T-helper 1 cell (primary cell): Measurements from ENCODE around the gene NUDT1.

Experiments
- DNase-seq, 5 donors: peaks; one replicate each; pipeline ENCODE4 v3.0.0-alpha.2; 2012 to 2020
- total RNA-seq, 4 donors: gene quantifications; one replicate each; lab custom pipeline; 2026; lab: John Stamatoyannopoulos, UW

NUDT1 gene
- 5.1 to 8.1 (median 6.4) reads per million in 4 donors for total RNA-seq

DNA sequence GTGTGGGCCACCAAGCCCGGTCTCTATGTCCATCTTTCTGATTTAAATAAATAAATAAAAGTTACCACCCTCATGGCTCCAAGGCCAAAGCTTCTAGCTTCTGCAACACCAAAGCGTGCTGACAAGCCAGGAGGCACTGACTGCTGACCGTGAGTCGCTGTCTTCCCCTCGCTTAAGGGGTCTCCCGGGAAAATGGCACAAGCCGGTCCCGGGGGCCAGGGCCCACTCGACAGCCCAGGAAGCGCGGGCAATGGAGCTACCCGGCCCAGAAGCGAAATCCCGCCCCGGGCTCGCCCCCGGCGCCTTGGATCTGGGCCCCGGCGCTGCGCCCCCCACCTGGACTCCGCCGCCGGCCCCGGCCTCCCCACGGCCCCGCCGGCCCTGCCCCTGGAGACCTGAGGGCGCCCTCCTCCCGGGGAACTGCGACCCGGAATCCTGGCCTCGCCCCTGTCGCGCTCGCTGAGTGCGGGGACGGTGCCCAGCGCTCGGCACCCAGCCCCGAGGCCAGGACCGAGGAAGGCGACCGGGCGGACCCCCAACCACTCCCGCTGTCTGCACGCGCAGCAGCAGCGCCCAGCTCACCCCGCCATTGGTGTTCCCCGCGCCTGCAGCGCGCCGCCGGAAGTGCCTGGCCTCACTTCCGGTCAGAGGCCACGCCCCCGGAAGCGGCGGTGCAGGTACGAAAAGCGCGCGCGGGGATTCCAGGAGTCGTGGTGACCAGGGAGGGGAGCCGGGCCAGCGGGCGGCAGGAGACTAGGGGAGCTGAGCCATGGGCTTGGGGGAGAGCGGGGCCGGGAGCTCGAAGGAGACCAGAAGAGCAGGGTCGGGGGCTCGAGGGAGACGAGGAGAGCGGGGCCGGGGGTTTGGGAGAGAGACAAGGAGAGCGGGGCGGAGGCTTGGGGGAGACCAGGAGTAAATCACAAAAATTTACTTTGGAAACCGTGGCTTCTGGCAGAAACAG, at the start of gene NUDT1, which contains the start of gene MRM2:
Gene NUDT1 (plus strand): TSS at position 647 of the 961 bp plus-strand sequence. CDS start 2,349 bp downstream, outside the sequence.
Gene MRM2 (minus strand): TSS at position 626 of the 961 bp plus-strand sequence. CDS start 36 bp downstream, at position 590.
- peak; percentile 39 to 79 (median 45) for DNase-seq

DNA sequence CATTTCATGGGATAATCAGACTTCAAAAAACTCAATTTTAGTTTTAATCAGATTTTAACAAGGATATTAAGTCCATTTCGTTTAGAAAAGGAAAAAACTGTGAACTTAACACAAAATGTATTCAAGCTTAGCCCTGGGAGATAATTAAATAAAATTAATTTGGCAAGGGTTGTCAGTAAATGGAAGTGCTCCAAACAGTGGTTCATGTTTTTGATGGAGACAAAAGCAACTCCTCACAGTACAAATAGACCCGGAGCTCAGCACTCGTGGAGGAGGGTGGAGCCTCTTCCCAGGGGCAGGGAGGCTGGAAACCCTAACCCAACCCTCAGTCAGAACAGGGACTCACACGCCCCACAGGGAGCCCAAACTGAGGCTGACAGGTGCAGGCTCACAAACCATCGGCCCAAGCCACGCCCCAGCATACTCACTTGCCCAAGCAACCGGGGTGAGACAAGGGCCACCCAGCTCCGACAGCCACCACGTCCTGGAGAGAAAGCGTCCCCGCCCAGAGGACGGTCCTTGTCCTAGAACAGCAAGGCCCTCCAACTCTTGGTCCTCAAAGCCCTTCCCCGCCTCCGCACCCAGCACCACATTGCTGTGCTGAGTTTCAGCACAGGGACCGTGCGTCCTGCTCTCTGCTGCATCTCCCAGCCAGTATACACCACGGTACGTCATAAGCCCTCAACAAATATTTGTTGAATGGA, 49.0 kb upstream of the NUDT1 start:
- DNase-seq = no peak

DNA sequence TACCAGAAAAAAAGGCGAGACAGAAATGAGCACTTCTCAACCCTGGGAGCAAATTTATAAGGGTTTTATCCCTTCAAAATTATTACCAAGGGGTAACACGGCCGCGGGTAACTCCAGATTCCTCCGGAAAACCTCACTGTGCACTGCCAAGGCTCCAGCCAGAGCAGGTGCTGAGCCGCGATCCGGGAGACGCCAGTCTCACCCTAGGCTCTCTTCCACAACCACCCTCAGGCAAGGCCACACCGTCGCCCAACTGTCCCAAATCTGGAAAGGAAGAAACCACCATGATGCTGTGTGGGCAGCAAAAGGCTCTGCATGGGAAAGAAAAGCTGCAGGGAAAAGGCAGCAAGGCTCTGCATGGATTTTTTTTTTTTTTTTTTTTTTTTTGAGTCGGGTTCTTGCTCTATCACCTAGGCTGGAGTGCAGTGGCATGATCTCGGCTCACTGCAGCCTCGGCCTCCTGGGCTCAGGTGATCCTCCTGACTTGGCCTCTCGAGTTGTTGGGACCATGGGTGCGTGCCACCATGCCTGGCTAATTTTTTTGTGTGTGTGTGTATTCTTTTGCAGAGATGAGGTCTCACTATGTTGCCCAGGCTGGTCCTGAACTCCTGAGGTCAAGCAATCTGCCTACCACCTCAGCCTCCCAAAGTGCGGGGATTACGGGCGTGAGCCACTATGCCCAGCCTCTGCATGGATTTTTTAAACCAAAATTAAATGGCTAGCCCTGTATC, 48.3 kb upstream of the NUDT1 start:
- no peak for DNase-seq

DNA sequence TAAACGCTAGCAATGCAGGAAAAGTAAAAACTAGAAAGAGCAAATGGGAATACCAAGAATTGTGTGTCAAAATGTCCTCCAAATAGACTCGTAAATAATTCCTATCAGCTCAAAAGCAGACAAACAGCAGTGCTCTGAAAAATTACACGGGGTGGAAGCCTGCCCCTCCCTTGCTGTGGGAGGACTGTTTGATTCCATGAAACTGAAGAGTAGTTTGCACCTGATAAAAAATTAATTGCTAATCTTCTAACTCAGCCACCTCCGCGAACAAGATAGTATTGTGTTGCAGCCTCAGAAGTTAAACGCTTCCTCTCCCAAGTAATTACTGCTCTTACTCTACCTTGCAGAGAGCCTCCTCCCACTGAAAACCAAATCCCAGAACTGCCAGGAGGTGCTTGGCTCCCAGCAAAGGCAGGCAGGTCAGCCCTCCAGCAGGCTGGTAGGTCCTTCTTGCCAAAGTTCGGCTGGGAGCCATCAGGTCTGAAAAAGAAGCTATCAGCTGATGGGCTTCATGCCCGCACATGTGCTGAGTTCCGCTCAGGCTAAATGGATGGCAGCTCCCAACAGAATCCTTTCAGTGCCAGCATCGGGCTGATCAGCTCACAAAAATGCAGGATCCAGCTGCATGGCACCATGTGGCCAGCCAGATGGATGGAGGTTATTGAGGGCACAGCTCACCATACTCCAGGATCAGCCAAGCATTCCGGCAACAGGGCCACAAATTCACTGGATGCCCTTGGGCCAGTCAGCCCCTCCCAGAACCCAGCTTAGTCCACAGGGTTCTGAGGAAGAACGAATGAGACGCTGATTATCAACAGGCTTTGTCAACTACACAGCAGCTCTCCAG, 46.4 kb upstream of the NUDT1 start:
- DNase-seq = no peak

DNA sequence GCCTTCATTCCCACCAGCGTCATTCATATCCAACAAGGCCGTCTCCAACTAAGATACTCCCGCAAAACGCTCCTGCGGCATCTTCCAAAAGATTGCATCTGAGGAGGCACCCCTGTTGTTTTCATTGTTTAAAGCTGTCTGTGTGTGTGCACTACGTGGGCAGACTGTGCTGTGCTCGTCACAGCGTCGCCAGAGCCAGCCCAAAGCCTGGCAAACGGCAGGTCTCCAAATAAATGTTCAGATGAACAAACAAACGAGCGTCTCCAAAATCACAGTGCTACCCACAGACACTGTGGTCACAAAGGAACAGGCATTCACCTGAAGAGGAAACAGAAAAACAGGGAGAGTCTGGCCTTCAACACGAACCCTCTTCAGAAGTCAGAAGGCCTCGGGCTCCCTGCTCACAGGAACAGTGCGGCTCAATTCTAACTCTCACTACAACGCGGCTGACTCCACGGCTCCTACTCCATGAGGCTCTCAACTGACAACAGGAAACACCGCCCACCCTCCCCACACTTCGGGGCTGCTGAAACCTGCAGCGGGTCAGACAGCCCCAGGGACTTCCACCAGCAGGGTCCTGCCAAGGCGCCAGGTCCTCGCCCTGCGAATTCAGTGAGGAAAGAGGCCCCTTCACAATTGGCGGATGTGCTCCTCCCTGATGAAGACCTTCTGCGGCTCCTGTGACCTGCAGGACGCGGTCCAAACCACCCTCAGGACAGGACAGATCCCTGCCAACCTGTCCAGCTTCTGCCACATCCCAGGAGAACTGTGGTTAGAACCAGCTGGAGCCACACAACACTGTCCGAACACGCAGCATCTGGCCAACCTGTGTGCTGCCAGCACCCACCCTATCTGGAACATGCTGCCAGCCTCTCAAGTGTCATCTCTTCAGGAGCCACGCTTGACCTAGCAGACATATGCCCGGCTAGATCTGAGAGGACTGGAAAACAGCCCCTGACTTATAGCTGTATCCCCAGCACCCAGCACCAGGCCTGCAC, 45.3 kb upstream of the NUDT1 start:
- DNase-seq = no peak

DNA sequence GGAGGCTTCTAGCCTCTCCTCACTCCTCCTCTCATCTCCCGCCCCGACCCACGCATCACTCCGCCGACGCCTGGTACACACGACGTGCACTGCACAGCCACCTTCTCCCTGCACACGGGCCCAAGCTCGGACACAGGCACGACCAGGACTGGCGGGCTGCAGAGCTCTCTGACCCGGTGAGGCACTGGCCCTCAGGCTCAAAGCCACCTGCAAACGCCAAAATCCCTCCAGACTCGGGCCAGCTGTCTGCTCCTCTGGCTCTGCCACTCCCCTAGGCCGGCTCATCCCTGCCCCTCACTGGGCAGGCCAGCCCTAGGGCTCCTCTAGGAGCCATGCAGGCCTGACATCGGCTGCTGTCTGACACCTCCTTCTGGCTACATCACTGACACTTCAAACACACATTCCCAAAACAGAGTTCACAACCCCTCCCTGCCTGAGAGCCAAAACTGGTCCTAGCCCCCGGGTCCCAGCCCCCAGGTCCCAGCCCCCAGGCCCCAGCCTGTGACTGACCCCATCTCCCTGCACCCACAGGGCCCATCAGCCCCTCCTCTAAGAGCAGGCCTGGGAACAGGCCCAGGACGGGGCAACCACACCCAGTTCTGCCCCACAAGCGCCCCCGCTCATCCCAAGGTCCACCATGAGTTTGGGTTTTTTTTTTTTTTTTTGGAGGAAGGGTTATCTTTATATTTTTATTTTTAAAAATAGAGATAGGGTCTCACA, 44.4 kb upstream of the NUDT1 start:
- DNase-seq = no peak

DNA sequence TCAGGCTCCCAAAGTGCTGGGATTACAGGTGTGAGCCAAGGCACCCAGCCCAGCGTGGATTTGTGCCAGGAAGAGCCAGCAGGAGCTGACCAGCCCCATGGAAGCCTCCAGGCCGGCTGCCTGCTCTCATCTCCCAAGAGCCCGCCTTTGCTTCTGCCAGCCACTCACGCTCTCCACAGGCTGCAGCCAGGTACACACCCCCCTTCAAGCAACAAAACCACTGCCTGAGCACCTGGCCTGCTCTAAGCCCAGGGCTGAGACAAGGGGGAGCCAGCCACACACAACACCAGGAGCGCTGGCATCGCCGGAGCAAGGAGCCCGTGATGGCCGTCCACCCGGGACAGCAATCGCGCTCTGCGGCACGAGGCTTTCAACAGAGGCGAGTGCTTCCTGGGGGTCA, 43.8 kb upstream of the NUDT1 start:
- DNase-seq = no peak

DNA sequence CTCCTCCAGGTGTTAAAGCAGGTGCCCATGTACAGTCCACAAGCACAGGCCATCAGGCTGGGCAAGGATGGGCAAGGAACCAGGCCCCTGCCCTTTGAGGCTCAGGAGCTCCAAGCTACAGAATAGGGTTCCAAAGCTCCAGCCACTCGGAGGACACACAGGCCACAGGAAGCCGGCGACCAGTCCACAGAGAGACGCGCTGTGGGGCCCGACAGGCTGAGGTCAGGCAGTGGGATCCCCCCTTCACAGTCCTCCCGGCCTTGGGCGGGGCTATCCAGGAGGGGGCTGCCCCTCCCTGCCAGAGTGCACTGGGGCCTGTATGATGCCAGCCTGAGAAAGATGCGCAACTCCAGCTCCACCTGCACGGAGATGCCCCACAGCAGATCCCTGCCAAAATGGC, 43.3 kb upstream of the NUDT1 start:
- no peak for DNase-seq

DNA sequence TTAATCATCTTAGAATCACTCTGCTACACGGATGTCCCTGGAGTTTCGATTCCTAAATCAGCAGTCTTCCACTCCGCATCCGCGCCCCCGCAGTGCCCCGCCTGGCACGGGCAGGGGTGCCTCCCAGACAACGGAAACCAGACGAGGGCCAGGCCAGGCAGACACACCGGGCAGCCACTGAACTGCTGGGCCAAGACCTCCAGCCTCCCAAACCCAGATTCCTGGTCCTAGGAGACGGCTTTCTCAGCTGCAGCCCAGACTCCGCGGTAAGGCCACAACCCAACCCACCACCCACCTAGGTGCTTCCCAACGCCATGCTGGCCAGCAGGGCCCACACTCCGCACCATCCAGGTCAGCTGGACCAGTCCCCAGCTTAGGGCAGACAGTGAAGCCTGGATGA, 42.5 kb upstream of the NUDT1 start:
- DNase-seq = no peak

DNA sequence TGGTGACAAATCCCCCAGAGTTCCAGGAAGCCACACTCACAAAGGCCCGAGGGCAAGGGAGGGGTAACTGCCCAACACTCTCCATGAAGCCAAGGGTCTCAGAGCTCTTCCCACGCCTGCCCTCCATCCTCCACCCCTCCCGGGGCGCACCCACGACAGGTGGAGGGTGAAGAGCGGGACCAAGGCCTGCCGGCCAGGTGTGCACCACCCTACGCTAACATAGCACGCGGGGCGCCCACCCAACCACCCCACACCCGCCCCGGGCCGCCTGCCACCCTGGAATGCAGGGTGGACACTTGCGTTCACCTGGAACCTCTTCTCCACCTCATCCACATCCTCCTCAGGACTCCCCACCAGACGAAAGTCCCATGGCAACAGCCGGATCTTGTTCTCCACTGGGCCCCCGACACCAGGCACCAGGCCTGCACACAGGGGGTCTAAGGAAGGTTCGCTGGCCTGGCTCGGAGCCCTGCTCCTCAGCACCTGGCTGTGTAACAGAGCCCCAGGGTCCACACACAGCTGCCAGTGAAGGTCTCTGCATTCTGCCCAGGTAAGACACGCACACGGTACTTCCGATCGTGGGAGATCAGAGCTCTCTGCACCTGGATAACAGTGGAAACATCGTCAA, 42.0 kb upstream of the NUDT1 start:
- DNase-seq = no peak

DNA sequence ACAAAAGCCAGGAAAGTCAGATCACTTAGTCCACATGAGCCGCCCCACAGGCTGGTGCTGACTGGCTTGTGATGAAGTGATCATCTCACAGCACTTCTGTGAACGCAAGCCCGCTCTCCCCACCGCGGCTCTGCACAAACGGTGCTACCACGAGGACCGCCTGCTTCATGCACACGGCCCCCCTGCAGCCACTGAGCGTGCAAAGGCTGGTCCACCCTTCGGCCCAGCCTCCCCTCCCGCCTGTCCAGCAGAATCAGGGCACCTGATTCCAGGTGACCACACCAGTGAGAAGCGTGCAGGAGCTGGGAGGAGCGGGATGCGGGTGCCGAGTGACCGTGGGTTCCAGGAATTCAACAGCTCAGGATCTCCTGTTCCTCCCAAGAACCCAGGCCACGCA, 41.4 kb upstream of the NUDT1 start:
- no peak for DNase-seq

DNA sequence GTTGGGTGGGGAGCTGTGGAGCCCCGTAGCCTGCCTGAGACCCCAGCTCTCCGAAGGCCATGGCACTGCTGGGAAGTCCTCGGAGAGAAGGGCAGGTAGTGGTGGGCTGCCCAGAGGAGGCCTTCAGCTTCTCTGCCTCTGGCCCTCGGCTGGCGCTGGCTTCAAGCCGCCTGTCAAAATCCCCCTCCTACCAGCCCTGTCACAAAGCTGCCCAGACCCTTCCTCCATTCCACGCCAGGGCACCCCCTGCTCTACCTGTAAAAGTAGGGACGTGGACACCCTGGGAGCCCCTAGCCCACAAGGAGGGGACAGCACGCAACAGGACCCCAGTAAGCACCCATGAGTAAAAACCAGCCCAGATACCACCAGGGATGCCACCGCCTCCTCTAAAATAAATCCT, 40.9 kb upstream of the NUDT1 start:
- DNase-seq = no peak

DNA sequence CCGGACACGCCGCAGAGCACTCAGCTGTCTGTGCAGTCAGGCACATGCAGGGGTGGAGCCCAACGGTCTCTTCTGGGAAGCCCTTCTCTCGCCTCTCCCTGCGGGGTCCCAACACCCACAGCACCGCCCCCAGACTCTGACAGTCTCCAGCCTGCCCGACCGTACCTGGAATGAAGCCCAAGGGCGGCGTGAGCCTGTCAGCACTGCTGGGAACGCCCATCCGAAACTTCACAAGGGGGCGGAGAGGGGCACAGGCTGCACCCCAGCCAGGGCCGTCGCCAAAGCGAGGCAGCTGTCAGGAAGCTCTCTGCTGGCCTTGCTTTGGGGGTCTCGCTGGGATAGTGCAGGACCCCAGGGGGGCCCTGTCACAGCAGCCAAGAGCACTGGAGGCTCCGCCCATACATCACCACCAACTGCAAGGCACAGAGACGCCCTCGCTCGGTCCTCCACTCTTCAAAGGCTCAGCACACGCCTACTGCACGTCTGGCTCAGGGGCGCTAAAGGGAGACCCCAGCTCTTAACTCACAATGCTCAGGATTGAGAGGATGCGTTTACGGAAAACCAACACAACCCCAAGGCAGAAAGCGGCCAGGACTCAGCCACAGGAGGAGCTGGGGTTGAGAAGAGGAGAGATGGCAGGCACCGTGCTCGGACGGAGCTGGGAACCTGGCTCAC, 40.2 kb upstream of the NUDT1 start:
- no peak for DNase-seq

DNA sequence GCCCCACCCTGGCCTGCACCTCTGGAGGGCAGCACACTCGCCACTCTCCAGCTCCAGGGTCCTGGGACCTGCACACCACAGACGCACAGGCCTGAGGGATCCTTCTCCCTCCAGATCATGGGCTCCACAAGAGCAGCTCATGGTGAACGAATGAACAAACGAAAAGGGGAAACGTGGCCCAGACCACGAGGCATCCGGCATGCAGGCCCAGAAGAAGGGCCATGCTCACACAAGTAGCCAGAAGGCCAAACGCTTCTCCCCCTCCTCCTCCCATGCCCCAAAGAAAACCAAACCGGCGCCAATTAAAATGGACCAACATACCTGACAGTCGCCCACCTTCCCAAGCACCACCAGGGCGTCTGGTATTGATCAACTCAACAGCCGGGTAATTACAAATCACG, 39.7 kb upstream of the NUDT1 start:
- DNase-seq = no peak

DNA sequence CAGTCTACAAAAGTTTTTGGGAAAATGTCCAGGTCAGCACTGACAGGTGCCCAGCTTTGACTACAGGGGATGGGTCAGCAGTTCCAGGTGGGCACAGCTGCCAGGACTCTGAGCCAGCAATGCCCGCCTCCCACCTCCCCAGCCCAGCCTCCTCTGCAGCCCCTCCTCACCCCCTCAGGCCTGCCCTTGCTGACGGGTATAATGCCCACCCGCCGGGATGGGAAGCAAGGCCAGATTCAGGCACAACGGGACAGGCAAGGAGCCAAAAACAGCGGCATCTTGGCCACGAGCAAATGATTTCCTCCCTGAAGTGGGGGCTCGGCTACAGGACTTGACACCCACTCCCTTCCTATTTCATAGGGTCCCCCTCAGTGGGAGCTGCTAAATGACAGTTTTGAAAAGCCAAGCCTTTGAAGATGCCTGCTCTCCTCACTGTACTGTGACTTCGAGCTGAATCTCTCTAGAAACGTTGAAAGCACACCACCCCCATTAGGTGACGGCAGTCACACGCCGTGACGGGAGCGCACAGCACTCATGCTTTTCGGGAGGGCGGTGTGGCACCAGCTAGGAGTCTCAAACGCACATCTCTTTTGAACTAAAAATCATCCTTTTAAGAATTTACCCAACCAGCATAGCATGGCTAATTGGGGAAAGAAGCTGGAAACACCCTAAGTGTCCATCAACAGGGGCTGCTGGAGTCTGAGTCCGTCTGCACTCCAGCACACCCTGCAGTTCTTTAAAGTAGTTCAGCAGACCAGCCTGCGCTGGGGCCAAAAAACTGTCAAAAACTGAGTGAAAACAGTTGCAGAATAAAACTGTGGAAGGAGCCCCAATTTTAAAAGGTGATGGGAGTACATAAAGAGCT, 38.9 kb upstream of the NUDT1 start:
- no peak for DNase-seq

DNA sequence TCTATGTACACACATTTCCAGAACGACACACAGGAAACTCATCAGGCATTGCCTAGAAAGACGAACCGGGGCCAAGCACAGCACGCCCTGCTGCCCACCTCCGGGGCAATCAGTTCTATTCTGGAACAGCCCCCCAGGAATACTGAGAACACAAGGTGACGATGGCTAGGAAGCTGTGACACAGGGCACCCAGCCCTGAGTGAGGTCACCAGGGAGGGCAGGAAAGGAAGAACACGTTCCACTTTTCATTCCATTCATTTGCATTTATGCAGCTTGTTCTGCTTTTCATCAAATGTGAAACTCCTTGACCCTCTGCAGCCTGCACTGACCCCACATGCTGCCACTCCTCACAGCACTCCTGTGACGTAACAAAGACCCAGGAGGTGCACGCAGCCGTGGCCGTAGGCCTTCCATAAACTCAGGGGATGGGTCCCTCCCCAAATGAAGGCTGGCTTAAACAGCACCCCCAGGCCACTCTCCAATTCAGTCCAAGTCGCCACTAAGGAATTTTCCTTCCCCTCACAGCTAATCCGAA, 38.2 kb upstream of the NUDT1 start:
- DNase-seq = no peak

DNA sequence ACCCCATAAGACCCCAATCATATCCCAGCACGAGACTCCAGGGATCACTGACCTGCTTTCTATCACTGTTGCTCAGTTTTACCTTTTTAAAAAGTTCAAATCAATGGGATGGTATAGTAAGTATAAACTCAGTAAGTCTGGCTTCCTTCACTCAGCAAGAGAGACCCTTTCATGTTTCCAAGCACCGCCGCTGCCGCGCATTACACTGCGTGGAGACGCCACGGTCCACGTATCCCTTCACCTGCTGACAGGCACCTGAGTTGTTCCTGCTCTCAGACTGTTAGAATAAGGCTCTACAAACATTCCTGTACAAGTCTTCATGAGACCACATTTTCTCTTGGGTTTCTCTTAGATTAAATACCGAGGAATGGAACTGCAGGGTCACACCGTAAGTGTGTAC, 37.6 kb upstream of the NUDT1 start:
- DNase-seq = no peak
